H9 (cell line): ENCODE measurements around the gene IPO13. TPM values are rescaled to one million over a fixed set of nuclear protein-coding genes. Genes with fewer than 3 reads are reported as not detected.
A peak's percentile ranks its signal among the peaks of the same experiment; 100 is the strongest.

ENCODE experiments used
- DNase-seq: peaks from one replicate; pipeline ENCODE4 v3.0.0-alpha.2; 2017
- H2AFZ ChIP-seq: one replicate; pipeline ENCODE4 v1.6.1; 2013; ENCODE audit warnings: mild to moderate bottlenecking, low read length, control low read depth, moderate library complexity
- H2AK5ac ChIP-seq: 2 replicates; pipeline ENCODE4 v1.6.1; 2013; ENCODE audit warnings: low read length, control low read depth, mixed read lengths; ENCODE audit not compliant: insufficient read length
- H2BK120ac ChIP-seq: one replicate; pipeline ENCODE4 v1.6.1; 2013; ENCODE audit warnings: low read depth, mild to moderate bottlenecking, low read length, control low read depth, inconsistent platforms; ENCODE audit not compliant: poor library complexity, severe bottlenecking
- H2BK12ac ChIP-seq: 2 replicates; pipeline ENCODE4 v1.6.1; 2013; ENCODE audit warnings: low read length, control low read depth, mixed read lengths, low read depth; ENCODE audit not compliant: insufficient read length
- H2BK15ac ChIP-seq: 2 replicates; pipeline ENCODE4 v1.6.1; 2013; ENCODE audit warnings: low read depth, low read length, control low read depth
- H2BK20ac ChIP-seq: one replicate; pipeline ENCODE4 v1.6.1; 2013; ENCODE audit warnings: low read depth, mild to moderate bottlenecking, low read length, control low read depth, inconsistent platforms; ENCODE audit not compliant: poor library complexity, severe bottlenecking
- H2BK5ac ChIP-seq: 2 replicates; pipeline ENCODE4 v1.6.1; 2013; ENCODE audit warnings: low read length, control low read depth, mixed read lengths; ENCODE audit not compliant: insufficient read length
- H3K14ac ChIP-seq: 2 replicates; pipeline ENCODE4 v1.6.1; 2013; ENCODE audit warnings: low read length, control low read depth; ENCODE audit not compliant: insufficient read depth
- H3K18ac ChIP-seq: 2 replicates; pipeline ENCODE4 v1.6.1; 2013; ENCODE audit warnings: low read depth, mild to moderate bottlenecking, mixed read lengths, low read length, control low read depth; ENCODE audit not compliant: insufficient read length
- H3K23ac ChIP-seq: 2 replicates; pipeline ENCODE4 v1.6.1; 2013; ENCODE audit warnings: low read length, control low read depth, mixed read lengths, low read depth; ENCODE audit not compliant: insufficient read length
- H3K23me2 ChIP-seq: 2 replicates; pipeline ENCODE4 v1.6.1; 2013; ENCODE audit warnings: low read depth, mild to moderate bottlenecking, mixed read lengths, low read length, control low read depth; ENCODE audit not compliant: insufficient read length, poor library complexity, severe bottlenecking
- H3K27ac ChIP-seq: 2 replicates; pipeline ENCODE4 v1.5.1; 2013; ENCODE audit warnings: low read length, control low read depth, mixed read lengths, low read depth; ENCODE audit not compliant: insufficient read length
- H3K27me3 ChIP-seq: 2 replicates; pipeline ENCODE4 v1.6.1; 2013; ENCODE audit warnings: low read length, control low read depth, inconsistent platforms; ENCODE audit not compliant: insufficient read depth
- H3K4ac ChIP-seq: 2 replicates; pipeline ENCODE4 v1.6.1; 2013; ENCODE audit warnings: low read depth, mild to moderate bottlenecking, control low read depth, inconsistent platforms, low read length, moderate library complexity
- H3K4me1 ChIP-seq: 2 replicates; pipeline ENCODE4 v1.6.1; 2013; ENCODE audit warnings: low read length, control low read depth, inconsistent platforms; ENCODE audit not compliant: insufficient read depth
- H3K4me2 ChIP-seq: 2 replicates; pipeline ENCODE4 v1.6.1; 2013; ENCODE audit warnings: low read length, control low read depth, mixed read lengths; ENCODE audit not compliant: insufficient read length, insufficient read depth
- H3K56ac ChIP-seq: 2 replicates; pipeline ENCODE4 v1.6.1; 2013; ENCODE audit warnings: low read depth, mild to moderate bottlenecking, mixed read lengths, low read length, control low read depth; ENCODE audit not compliant: insufficient read length
- H3K79me1 ChIP-seq: 2 replicates; pipeline ENCODE4 v1.6.1; 2013; ENCODE audit warnings: low read depth, mild to moderate bottlenecking, moderate library complexity, low read length, control low read depth, inconsistent platforms; ENCODE audit not compliant: insufficient read depth, poor library complexity, severe bottlenecking
- H3K79me2 ChIP-seq: 2 replicates; pipeline ENCODE4 v1.6.1; 2013; ENCODE audit warnings: low read length, control low read depth, inconsistent platforms; ENCODE audit not compliant: insufficient read depth
- H3K9ac ChIP-seq: 2 replicates; pipeline ENCODE4 v1.6.1; 2013; ENCODE audit warnings: low read length, control low read depth, mixed read lengths; ENCODE audit not compliant: insufficient read length; ENCODE audit errors: extremely low read depth
- H3K9me3 ChIP-seq: one replicate; pipeline ENCODE4 v1.6.1; 2013; ENCODE audit warnings: low read depth, low read length, inconsistent platforms; ENCODE audit not compliant: control insufficient read depth
- H3T11ph ChIP-seq: one replicate; pipeline ENCODE4 v1.6.1; 2013; ENCODE audit warnings: mild to moderate bottlenecking, low read length, control low read depth, inconsistent platforms
- H4K20me1 ChIP-seq: one replicate; pipeline ENCODE4 v1.6.1; 2013; ENCODE audit not compliant: control insufficient read depth, insufficient read length, insufficient read depth
- H4K5ac ChIP-seq: 2 replicates; pipeline ENCODE4 v1.6.1; 2013; ENCODE audit warnings: low read depth, mild to moderate bottlenecking, mixed read lengths, low read length, control low read depth; ENCODE audit not compliant: insufficient read length
- H4K8ac ChIP-seq: replicated peaks from 2 replicates; pipeline ENCODE4 v1.6.1; 2013; ENCODE audit warnings: low read length, control low read depth, mixed read lengths, low read depth; ENCODE audit not compliant: insufficient read length
- H4K91ac ChIP-seq: 2 replicates; pipeline ENCODE4 v1.6.1; 2013; ENCODE audit warnings: low read depth, mild to moderate bottlenecking, moderate library complexity, mixed read lengths, low read length, control low read depth; ENCODE audit not compliant: insufficient read length
- H3K27ac Mint-ChIP-seq, 3 experiments: 2 replicates in 2 of 3; 3 replicates in 1 of 3; pipeline ENCODE4 v1.8.0; 2020 to 2021; ENCODE audit warnings: mixed read lengths in 3 of 3, mild to moderate bottlenecking in 1 of 3, moderate library complexity in 1 of 3
- H3K27me3 Mint-ChIP-seq: 2 replicates; pipeline ENCODE4 v1.8.0; 2021; ENCODE audit warnings: low read depth, mild to moderate bottlenecking, moderate library complexity, mixed read lengths
- H3K36me3 Mint-ChIP-seq, 3 experiments: 2 replicates in 2 of 3; 3 replicates in 1 of 3; pipeline ENCODE4 v1.8.0; 2020 to 2021; ENCODE audit warnings: low read depth in 3 of 3, mixed read lengths in 3 of 3; ENCODE audit not compliant: insufficient read depth in 1 of 3
- H3K4me1 Mint-ChIP-seq, 2 experiments: 2 replicates each; pipeline ENCODE4 v1.8.0; 2020; ENCODE audit warnings: mixed read lengths in 2 of 2
- H3K4me3 Mint-ChIP-seq, 2 experiments: 2 replicates in 1 of 2; 3 replicates in 1 of 2; pipeline ENCODE4 v1.8.0; 2020 to 2021; ENCODE audit warnings: mild to moderate bottlenecking in 2 of 2, mixed read lengths in 2 of 2, moderate library complexity in 1 of 2
- H3K9me3 Mint-ChIP-seq, 2 experiments: 2 replicates in 1 of 2; 3 replicates in 1 of 2; pipeline ENCODE4 v1.8.0; 2020; ENCODE audit warnings: mild to moderate bottlenecking in 2 of 2, mixed read lengths in 2 of 2, moderate library complexity in 1 of 2
- WGBS: extraction: QIAGEN DNeasy Blood & Tissue Kit; methylation state at CpG from one replicate; pipeline ENCODE4 v1.1.7; 2013; ENCODE audit warnings: missing lambda C conversion rate, low lambda C conversion rate, mixed read lengths; ENCODE audit not compliant: insufficient read length; ENCODE audit errors: extremely low coverage; 5-methylcytosine and 5-hydroxymethylcytosine counted together
- total RNA-seq: library from RNA; stranded (reverse); gene quantifications from 2 replicates; pipeline ENCODE4 v1.2.1, GENCODE V29; 2021
- TF ChIP-seq, protein P1 (sequence below): fragments of 200-600 bp; sonication (generic); conservative IDR thresholded peaks from 3 replicates; pipeline ENCODE4 v1.8.0; 2021; ENCODE audit warnings: antibody characterized with exemption, mild to moderate bottlenecking

IPO13 gene
- total RNA-seq, 1 experiment from 2014 or later: 24.5 TPM

GRCh38 chr1:43973981-43974442, 27.3 kb downstream of the IPO13 start:
- Histone ChIP-seq H3K79me2 (peaks cover 3% of the 10 kb centered on the region; the same call in 1 of the 2 replicates), H3K23ac (no peak overlapping the region), H3K4me1 (peaks cover 5% of the 10 kb centered on the region; the same call in 1 of the 2 replicates), H3K79me1 (peaks cover 9% of the 10 kb centered on the region), H2BK20ac (no peak overlapping the region), H3K9ac (peak overlapping the region; percentile 10), H3K23me2 (peaks cover 22% of the 10 kb centered on the region), H2BK5ac (no peak overlapping the region), H3K4ac (no peak overlapping the region), H4K91ac (no peak overlapping the region), H2AK5ac (no peak overlapping the region), H4K5ac (no peak overlapping the region), H3T11ph (no peak overlapping the region), H3K18ac (no peak overlapping the region), H3K27ac (no peak overlapping the region), H3K4me2 (peak overlapping the region; percentile 82), H4K20me1 (no peaks in the 10 kb centered on the region), H2AFZ (no peak overlapping the region), H3K14ac (no peak overlapping the region), H3K27me3 (no peaks in the 10 kb centered on the region), H3K9me3 (no peaks in the 10 kb centered on the region), H2BK12ac (no peak overlapping the region), H2BK120ac (no peak overlapping the region), H2BK15ac (no peak overlapping the region), H3K56ac (no peak overlapping the region), H4K8ac (no peak overlapping the region)
- Mint-ChIP-seq H3K36me3 (peaks cover 23 to 53% (median 38%) of the 10 kb centered on the region in 3 experiments; a peak in 6 of 7 replicates), H3K4me1 (peaks cover 31 to 43% of the 10 kb centered on the region in 2 experiments), H3K27me3 (peaks cover 1% of the 10 kb centered on the region; the same call in 1 of the 2 replicates), H3K9me3 (no peaks in the 10 kb centered on the region), H3K4me3 (peak overlapping the region; percentile 82 to 95), H3K27ac (peak overlapping the region; percentile 88 to 94 (median 88); a peak in 6 of 7 replicates)
- TF ChIP-seq, protein P1, sequence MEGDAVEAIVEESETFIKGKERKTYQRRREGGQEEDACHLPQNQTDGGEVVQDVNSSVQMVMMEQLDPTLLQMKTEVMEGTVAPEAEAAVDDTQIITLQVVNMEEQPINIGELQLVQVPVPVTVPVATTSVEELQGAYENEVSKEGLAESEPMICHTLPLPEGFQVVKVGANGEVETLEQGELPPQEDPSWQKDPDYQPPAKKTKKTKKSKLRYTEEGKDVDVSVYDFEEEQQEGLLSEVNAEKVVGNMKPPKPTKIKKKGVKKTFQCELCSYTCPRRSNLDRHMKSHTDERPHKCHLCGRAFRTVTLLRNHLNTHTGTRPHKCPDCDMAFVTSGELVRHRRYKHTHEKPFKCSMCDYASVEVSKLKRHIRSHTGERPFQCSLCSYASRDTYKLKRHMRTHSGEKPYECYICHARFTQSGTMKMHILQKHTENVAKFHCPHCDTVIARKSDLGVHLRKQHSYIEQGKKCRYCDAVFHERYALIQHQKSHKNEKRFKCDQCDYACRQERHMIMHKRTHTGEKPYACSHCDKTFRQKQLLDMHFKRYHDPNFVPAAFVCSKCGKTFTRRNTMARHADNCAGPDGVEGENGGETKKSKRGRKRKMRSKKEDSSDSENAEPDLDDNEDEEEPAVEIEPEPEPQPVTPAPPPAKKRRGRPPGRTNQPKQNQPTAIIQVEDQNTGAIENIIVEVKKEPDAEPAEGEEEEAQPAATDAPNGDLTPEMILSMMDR: no peak
- DNase-seq: no peak
- no CpG with 5 or more reads among the region's 9 CpGs for WGBS
